Activated T-cell treated with anti-CD3 and anti-CD28 coated beads, Interleukin-2, amount 50 U/mL, for 72 hours (primary cell): ENCODE measurements around the gene E2F1. TPM values are rescaled to one million over a fixed set of nuclear protein-coding genes. Genes with fewer than 3 reads are reported as not detected.

Experiments used
- ATAC-seq, 2 donors: fragments of 150-1000 bp; cut with Tn5 transposase; replicated peaks in 1 of 2; 2 replicates each; pipeline ENCODE4 v1.10.0; 2021; ENCODE audit warnings: moderate library complexity in 2 of 2, mild to moderate bottlenecking in 1 of 2
- DNase-seq, 2 donors: peaks; one replicate each; pipeline ENCODE4 v3.0.0; 2021 to 2022; ENCODE audit warnings: mixed read lengths in 1 of 2
- H3K27ac Mint-ChIP-seq: one replicate; pipeline ENCODE4 v1.8.0; 2022; ENCODE audit warnings: mild to moderate bottlenecking, moderate library complexity, mixed read lengths
- H3K27me3 Mint-ChIP-seq: one replicate; pipeline ENCODE4 v1.8.0; 2022; ENCODE audit warnings: low read depth, mixed read lengths
- H3K36me3 Mint-ChIP-seq, 2 donors: one replicate each; pipeline ENCODE4 v1.8.0; 2022; ENCODE audit warnings: mixed read lengths in 2 of 2, mild to moderate bottlenecking in 1 of 2; ENCODE audit not compliant: insufficient read depth in 2 of 2
- H3K4me1 Mint-ChIP-seq: one replicate; pipeline ENCODE4 v1.8.0; 2022; ENCODE audit warnings: low read depth, mixed read lengths
- H3K4me3 Mint-ChIP-seq, 2 donors: one replicate each; pipeline ENCODE4 v1.8.0; 2022; ENCODE audit warnings: mild to moderate bottlenecking in 2 of 2, mixed read lengths in 2 of 2, moderate library complexity in 2 of 2
- H3K9me3 Mint-ChIP-seq, 2 donors: one replicate each; pipeline ENCODE4 v1.8.0; 2022; ENCODE audit warnings: mixed read lengths in 2 of 2
- total RNA-seq, 2 donors: library from RNA; stranded (reverse); gene quantifications; one replicate each; pipeline ENCODE4 v1.2.3, GENCODE V29; 2022

The E2F1 gene
- total RNA-seq, 2 donors from 2014 or later: 64.5 to 81.5 TPM

- peak overlapping the region; percentile 68 to 83 for H3K4me3 Mint-ChIP-seq
- no peaks in the 10 kb centered on the region for H3K9me3 Mint-ChIP-seq
- no peak for ATAC-seq
- no peak overlapping the region for H3K27ac Mint-ChIP-seq
- H3K27me3 Mint-ChIP-seq: no peaks in the 10 kb centered on the region
- no peak for DNase-seq
- H3K4me1 Mint-ChIP-seq: peaks cover 65% of the 10 kb centered on the region
- H3K36me3 Mint-ChIP-seq: peaks cover 4 to 7% of the 10 kb centered on the region in 2 donors
These were observed 2.8 kb upstream of the E2F1 start for GRCh38 chr20:33688938-33689424.

GRCh38 chr20:33687993-33688937 is 2.1 kb upstream of the E2F1 start:
- DNase-seq (no peak), ATAC-seq (no peak)
- peak overlapping the region; percentile 52 for H3K27ac Mint-ChIP-seq
- H3K27me3 Mint-ChIP-seq: no peaks in the 10 kb centered on the region
- H3K4me1 Mint-ChIP-seq: peaks cover 69% of the 10 kb centered on the region
- no peaks in the 10 kb centered on the region for H3K9me3 Mint-ChIP-seq
- peak overlapping the region; percentile 68 to 83 for H3K4me3 Mint-ChIP-seq
- H3K36me3 Mint-ChIP-seq: peaks cover 4 to 7% of the 10 kb centered on the region in 2 donors

- H3K27ac Mint-ChIP-seq: no peak overlapping the region
- no peak for DNase-seq
These were observed 1.3 kb upstream of the E2F1 start for GRCh38 chr20:33687370-33687915.

GRCh38 chr20:33686984-33687366 is 790 bp upstream of the E2F1 start:
- Mint-ChIP-seq H3K27me3 (no peaks in the 10 kb centered on the region), H3K36me3 (peaks cover 4 to 7% of the 10 kb centered on the region in 2 donors), H3K27ac (peak overlapping the region; percentile 34), H3K9me3 (no peaks in the 10 kb centered on the region), H3K4me1 (peaks cover 81% of the 10 kb centered on the region), H3K4me3 (peak overlapping the region; percentile 69 to 74)
- DNase-seq (no peak), ATAC-seq (no peak)

More at GRCh38 chr20:33687370-33687915, 1.3 kb upstream of the E2F1 start:
- ATAC-seq: no peak
- H3K9me3 Mint-ChIP-seq: no peaks in the 10 kb centered on the region
- no peaks in the 10 kb centered on the region for H3K27me3 Mint-ChIP-seq
- peak overlapping the region in 1 of 2 donors; percentile 74 for H3K4me3 Mint-ChIP-seq
- H3K4me1 Mint-ChIP-seq: peaks cover 77% of the 10 kb centered on the region
- H3K36me3 Mint-ChIP-seq: peaks cover 4 to 7% of the 10 kb centered on the region in 2 donors

- Mint-ChIP-seq H3K4me3 (peak overlapping the region; percentile 91 to 93), H3K27me3 (no peaks in the 10 kb centered on the region), H3K27ac (peak overlapping the region; percentile 77), H3K4me1 (peaks cover 84% of the 10 kb centered on the region), H3K36me3 (peaks cover 4 to 11% of the 10 kb centered on the region in 2 donors), H3K9me3 (no peaks in the 10 kb centered on the region)
- DNase-seq: peak; percentile 72 to 78
- peak; percentile 60 for ATAC-seq
These were observed 671 bp downstream of the E2F1 start for GRCh38 chr20:33685328-33686099.

GRCh38 chr20:33684533-33685327 is 1.5 kb downstream of the E2F1 start:
- DNase-seq (no peak), ATAC-seq (no peak)
- Mint-ChIP-seq H3K4me3 (peak overlapping the region; percentile 91 to 93), H3K36me3 (peaks cover 4 to 11% of the 10 kb centered on the region in 2 donors), H3K9me3 (no peaks in the 10 kb centered on the region), H3K4me1 (peaks cover 84% of the 10 kb centered on the region), H3K27me3 (no peaks in the 10 kb centered on the region), H3K27ac (peak overlapping the region; percentile 66)

GRCh38 chr20:33681728-33682353 is 4.3 kb downstream of the E2F1 start:
- Mint-ChIP-seq H3K9me3 (no peaks in the 10 kb centered on the region), H3K36me3 (peaks cover 8 to 24% of the 10 kb centered on the region in 2 donors), H3K27ac (no peak overlapping the region), H3K4me3 (peak overlapping the region; percentile 31 to 54), H3K27me3 (no peaks in the 10 kb centered on the region), H3K4me1 (peaks cover 72% of the 10 kb centered on the region)
- ATAC-seq (peak in 1 of 2 donors; percentile 2), DNase-seq (no peak)

- Mint-ChIP-seq H3K36me3 (peaks cover 8 to 24% of the 10 kb centered on the region in 2 donors), H3K27ac (no peak overlapping the region), H3K27me3 (no peaks in the 10 kb centered on the region), H3K4me3 (peak overlapping the region; percentile 31 to 54), H3K4me1 (peaks cover 68% of the 10 kb centered on the region), H3K9me3 (no peaks in the 10 kb centered on the region)
- DNase-seq (no peak), ATAC-seq (no peak)
These were observed 4.9 kb downstream of the E2F1 start for GRCh38 chr20:33681288-33681687.

GRCh38 chr20:33680686-33681085 is 5.5 kb downstream of the E2F1 start:
- DNase-seq (no peak), ATAC-seq (no peak)
- Mint-ChIP-seq H3K4me1 (peaks cover 74% of the 10 kb centered on the region), H3K27me3 (no peaks in the 10 kb centered on the region), H3K27ac (peak overlapping the region; percentile 86), H3K9me3 (no peaks in the 10 kb centered on the region), H3K36me3 (peaks cover 8 to 28% of the 10 kb centered on the region in 2 donors), H3K4me3 (peak overlapping the region; percentile 54 to 62)

- peak; percentile 68 to 77 for ATAC-seq
- H3K27ac Mint-ChIP-seq: peak overlapping the region; percentile 68
- peaks cover 4 to 26% of the 10 kb centered on the region in 2 donors for H3K36me3 Mint-ChIP-seq
- no peaks in the 10 kb centered on the region for H3K27me3 Mint-ChIP-seq
- peak overlapping the region; percentile 60 to 66 for H3K4me3 Mint-ChIP-seq
- peak; percentile 69 to 75 for DNase-seq
- H3K9me3 Mint-ChIP-seq: no peaks in the 10 kb centered on the region
- peaks cover 78% of the 10 kb centered on the region for H3K4me1 Mint-ChIP-seq
These were observed 6.3 kb downstream of the E2F1 start for GRCh38 chr20:33679758-33680485.

GRCh38 chr20:33677991-33678702 is 8.0 kb downstream of the E2F1 start:
- Mint-ChIP-seq H3K4me1 (peaks cover 73% of the 10 kb centered on the region), H3K36me3 (peaks cover 4 to 23% of the 10 kb centered on the region in 2 donors), H3K27ac (no peak overlapping the region)

More at GRCh38 chr20:33677991-33678702, 8.0 kb downstream of the E2F1 start:
- no peaks in the 10 kb centered on the region for H3K9me3 Mint-ChIP-seq
- no peaks in the 10 kb centered on the region for H3K27me3 Mint-ChIP-seq
- peak overlapping the region; percentile 60 to 66 for H3K4me3 Mint-ChIP-seq
- ATAC-seq (no peak), DNase-seq (no peak)
